Lower leg skin (tissue), 3 donors: ENCODE measurements around the gene IRF8.

Source experiments
- POLR2A ChIP-seq, 2 donors: fragments of 450-650 bp; IDR thresholded peaks; one replicate each; pipeline ENCODE4 v1.6.1; 2016 to 2017; ENCODE audit warnings: antibody characterized with exemption in 2 of 2, mild to moderate bottlenecking in 1 of 2, moderate library complexity in 1 of 2
- TF ChIP-seq, protein P1 (sequence below), 3 donors: fragments of 450-650 bp; IDR thresholded peaks; one replicate each; pipeline ENCODE4 v1.5.1; 2016; ENCODE audit warnings: antibody characterized with exemption in 3 of 3, mild to moderate bottlenecking in 3 of 3, moderate library complexity in 2 of 3

DNA sequence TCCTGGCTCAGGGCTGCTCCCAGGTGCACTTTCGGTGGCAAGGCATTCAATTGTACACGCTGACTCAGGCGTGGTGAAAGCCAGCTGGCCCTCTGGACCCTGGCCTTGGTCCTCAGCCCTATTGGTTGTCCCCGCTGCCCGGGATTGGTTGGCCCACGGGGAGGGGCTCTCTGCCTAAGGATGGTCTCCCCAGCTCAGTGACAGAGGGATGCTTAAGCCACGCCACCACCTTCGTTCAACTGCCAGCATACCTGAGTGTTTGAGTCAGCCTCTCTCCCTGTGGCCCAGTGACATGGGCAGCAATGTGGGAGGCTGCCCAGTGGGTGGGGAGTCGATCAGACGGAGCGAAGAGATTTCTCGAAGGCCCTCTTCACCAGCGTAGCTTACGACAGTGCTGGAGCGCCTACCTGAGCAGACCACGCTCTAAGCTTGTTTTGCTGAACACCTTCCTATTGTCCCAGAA lies 30.3 kb downstream of the IRF8 start:
- TF ChIP-seq, protein P1, sequence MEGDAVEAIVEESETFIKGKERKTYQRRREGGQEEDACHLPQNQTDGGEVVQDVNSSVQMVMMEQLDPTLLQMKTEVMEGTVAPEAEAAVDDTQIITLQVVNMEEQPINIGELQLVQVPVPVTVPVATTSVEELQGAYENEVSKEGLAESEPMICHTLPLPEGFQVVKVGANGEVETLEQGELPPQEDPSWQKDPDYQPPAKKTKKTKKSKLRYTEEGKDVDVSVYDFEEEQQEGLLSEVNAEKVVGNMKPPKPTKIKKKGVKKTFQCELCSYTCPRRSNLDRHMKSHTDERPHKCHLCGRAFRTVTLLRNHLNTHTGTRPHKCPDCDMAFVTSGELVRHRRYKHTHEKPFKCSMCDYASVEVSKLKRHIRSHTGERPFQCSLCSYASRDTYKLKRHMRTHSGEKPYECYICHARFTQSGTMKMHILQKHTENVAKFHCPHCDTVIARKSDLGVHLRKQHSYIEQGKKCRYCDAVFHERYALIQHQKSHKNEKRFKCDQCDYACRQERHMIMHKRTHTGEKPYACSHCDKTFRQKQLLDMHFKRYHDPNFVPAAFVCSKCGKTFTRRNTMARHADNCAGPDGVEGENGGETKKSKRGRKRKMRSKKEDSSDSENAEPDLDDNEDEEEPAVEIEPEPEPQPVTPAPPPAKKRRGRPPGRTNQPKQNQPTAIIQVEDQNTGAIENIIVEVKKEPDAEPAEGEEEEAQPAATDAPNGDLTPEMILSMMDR (IDR thresholded peaks at IDR 0.05) = no peak
- TF ChIP-seq POLR2A (IDR thresholded peaks at IDR 0.05) = no peak
